HG02623 (cell line): ENCODE measurements around the gene TAPT1.
"Not testable (repeated sequence)": the region's sequence is repeated elsewhere in the genome, so short reads cannot be mapped to it uniquely, and the experiment has no call there.

ENCODE experiments used
- ATAC-seq: cut with Tn5 transposase; IDR thresholded peaks from one replicate; pipeline ENCODE4 v1.9.1; 2021; ENCODE audit warnings: moderate library complexity; ENCODE audit not compliant: unreplicated experiment

Gene TAPT1, protein sequence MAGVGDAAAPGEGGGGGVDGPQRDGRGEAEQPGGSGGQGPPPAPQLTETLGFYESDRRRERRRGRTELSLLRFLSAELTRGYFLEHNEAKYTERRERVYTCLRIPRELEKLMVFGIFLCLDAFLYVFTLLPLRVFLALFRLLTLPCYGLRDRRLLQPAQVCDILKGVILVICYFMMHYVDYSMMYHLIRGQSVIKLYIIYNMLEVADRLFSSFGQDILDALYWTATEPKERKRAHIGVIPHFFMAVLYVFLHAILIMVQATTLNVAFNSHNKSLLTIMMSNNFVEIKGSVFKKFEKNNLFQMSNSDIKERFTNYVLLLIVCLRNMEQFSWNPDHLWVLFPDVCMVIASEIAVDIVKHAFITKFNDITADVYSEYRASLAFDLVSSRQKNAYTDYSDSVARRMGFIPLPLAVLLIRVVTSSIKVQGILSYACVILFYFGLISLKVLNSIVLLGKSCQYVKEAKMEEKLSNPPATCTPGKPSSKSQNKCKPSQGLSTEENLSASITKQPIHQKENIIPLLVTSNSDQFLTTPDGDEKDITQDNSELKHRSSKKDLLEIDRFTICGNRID

DNA sequence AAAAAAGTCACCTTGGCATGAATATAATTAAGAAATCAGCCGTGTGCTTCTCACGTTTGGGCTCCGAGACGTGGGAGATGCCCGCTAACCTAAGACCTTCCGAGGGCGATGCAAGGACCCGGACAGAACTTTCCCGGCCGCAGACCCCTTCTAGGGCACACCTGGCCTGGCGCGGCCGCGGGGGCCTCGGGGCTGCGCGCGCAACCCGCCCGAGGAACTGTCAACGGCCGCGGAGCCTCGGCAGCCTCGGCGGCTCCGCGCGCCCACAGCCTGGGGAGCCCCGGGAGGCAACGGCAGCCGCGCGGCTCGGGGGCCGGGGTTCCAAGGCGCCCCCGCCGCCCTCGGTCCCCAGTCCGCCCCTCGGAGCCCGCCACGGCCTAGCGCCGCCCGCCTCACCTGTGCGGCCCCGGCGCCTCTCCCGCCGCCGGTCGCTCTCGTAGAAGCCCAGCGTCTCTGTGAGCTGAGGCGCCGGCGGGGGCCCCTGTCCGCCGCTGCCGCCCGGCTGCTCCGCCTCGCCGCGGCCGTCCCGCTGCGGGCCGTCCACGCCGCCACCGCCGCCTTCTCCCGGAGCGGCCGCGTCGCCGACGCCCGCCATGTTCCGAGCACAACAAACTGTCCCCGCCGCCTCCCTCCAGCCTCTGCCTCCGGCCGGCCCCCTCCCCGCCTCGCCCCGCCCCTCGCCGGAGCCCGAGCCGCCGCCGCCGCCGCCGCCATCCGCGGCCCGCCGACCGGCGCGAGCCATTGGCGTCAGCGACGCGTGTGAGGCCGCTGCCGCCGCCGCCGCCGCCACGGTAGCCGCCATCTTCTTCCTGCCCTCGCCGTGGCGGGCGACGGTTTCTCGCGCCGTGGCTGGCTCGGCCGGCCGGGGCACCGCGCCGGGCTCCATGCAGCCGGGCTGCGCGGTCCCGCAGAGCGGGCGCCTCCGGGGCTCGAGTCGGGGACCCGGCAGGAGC lies at the start of gene TAPT1:
Gene TAPT1, minus strand, starts transcription at position 609 of the 953 bp plus-strand sequence. Its CDS starts 14 bp downstream, at position 595.
- peak; percentile 64 for ATAC-seq

- ATAC-seq: no peak
These were observed 45.1 kb upstream of the TAPT1 start for GRCh38 chr4:16271411-16271810.

GRCh38 chr4:16270454-16271328 lies 44.4 kb upstream of the TAPT1 start:
- ATAC-seq: no peak

GRCh38 chr4:16269742-16270453 lies 43.6 kb upstream of the TAPT1 start:
- ATAC-seq: not testable (repeated sequence)

DNA sequence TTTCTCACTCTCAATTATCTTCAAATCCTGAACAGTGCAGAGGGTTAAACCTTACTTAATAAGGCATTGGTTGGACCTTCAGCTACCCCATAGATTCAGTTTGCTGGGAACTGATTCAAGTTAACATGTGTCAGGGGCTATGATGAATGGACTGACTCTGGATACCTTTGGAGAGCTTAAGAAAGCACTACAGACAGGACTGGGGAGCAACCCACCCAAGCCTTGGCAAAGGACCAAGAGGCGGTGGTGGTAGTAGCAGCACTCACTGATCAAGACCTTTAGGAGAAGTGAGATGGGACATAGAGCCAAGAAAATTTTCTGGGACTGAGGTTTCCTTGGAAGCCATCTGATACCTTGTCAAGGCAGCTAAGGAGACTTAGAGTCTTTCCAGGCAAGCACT lies 43.0 kb upstream of the TAPT1 start:
- no peak for ATAC-seq

DNA sequence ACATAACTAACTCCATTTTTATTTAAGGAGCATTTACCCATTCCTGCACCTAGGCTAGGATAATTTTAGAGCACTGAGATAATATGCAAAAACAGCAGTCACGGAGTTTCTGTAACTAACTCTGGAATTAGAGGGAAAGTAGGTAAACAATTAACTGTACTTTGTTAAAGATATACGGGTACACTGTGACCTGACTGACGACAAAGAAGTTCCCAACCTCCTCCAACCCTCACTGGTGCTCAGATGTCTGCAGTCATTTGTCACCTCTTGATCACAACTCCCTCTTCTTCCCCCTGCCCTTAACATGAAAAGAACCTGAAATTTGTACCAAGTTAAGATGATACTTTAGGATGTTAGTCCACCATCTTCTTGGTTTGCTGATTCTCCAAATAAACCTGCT lies 42.0 kb upstream of the TAPT1 start:
- no peak for ATAC-seq

- ATAC-seq: no peak
These were observed 41.4 kb upstream of the TAPT1 start for GRCh38 chr4:16267639-16268038.

DNA sequence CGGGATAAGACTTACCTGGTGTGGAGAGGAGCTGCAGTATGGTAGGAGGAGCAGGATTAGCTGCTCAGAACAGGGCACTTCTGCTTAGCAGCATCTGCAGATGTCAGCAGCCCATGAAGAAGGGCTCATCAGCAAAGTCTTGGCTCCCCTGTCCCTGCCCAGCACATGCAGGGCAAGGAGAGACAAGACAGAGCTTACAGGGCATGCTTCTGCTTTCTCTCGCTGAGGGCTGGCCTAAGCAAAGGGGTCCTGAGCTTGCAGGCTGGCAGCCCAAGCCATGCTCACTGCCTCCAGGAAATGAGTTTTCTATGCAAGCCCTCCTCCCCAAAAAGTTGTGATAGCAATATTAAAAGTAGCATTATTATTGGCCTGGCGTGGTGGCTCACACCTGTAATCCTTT lies 39.5 kb upstream of the TAPT1 start:
- ATAC-seq: no peak

DNA sequence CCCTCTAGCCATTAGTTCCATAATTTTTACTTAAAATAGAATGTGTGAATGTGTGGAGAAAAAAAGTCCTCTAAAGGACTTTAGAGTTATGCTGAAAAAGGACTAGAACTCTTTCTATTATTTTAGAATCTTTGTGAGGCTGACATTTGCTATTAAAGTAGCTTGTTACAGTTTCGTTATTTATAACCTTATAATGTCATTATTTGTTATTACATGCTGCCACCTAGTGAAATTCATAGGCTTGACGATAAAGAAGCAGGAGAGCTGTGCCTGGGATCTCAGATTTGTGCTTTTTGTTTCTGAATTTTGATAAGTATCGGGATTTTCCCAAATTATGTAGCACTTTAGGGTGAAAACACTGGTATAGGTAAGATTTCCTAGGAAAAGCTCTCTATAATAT lies 38.5 kb upstream of the TAPT1 start:
- no peak for ATAC-seq

DNA sequence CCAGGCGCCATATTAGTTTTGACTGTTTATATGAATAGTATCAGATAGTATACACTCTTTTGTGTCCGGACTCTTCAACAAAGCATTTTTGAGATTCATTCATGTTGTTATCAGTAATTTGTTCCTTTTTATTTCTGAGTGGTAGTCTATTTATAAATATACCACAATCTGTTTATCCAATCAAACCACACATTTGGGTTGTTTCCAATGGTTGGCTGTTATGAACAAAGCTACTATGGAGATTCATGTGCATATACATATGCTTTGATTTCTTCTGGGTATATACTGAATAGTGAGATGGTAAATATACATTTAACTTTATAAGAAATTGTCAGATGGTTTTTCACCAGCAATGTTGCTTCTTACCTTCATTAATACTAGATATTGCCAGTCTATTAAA lies 36.8 kb upstream of the TAPT1 start:
- ATAC-seq: no peak

DNA sequence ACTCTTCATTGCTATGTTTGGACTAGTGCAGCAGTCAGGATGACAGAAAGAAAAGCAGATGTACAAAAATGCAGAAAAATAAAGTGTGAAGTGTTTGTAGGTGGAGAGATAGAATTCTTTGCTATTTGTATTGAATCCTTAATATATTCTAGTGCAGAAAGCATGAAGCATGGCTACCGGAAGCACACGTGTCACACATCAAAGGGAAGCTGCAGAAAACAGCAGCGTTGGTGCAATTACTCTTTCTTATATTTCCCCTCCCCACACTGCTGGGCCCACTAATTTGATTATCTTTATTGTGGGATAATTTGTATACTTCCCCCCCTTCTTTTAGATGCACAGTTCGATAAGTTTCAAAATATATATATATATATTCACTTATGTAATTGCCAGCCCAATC lies 35.9 kb upstream of the TAPT1 start:
- no peak for ATAC-seq

GRCh38 chr4:16261313-16261878 lies 35.1 kb upstream of the TAPT1 start:
- ATAC-seq: no peak

GRCh38 chr4:16259889-16260246 lies 33.6 kb upstream of the TAPT1 start:
- no peak for ATAC-seq

DNA sequence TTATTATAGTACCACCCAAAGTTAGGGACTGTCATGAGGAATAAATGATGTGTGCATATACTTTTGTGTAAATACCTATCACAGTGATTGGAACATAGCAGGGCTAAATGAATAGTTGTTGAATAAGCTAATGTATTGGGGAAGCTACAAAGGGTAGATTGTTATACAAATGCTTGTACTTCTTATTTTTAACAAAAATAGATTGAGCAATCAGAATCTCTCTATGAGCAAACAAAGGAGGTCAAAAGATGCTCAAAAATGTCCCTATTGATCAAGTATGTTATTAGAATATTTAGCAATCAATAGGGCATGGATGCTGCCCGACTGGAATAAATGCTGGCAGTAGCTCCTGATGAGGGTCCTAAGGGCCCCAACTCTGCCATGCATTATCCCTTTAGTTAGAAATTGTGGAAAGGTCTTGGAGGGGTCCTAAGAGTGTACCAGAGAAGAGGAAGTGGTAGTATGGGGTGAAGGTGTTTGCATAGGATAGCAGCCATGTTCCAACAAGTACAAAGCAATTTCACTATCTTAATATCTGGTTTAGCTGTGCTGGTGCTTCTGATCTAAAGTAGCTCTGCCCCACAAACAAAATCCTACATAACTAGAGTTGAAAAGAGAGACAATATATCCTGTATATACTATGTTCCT lies 33.1 kb upstream of the TAPT1 start:
- no peak for ATAC-seq

DNA sequence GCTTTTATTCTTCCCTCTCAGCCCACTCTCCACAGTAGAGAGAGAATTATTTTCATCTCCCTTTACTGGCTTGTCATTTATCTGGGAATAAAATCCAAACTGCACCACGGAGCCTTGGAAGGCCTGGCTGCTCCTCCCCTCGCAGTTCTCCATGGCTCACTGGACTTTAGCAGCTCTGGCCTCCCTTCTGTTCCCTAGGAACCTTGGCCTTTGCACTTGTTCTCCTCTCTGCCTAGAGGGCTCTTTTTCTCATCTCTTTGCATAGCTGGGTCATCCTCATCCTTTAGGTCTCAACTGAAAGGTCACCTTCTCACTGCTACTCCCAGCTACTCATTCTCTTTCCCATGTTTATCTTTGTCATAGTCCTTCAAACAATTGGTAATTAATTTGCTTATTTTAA lies 31.3 kb upstream of the TAPT1 start:
- ATAC-seq: no peak

DNA sequence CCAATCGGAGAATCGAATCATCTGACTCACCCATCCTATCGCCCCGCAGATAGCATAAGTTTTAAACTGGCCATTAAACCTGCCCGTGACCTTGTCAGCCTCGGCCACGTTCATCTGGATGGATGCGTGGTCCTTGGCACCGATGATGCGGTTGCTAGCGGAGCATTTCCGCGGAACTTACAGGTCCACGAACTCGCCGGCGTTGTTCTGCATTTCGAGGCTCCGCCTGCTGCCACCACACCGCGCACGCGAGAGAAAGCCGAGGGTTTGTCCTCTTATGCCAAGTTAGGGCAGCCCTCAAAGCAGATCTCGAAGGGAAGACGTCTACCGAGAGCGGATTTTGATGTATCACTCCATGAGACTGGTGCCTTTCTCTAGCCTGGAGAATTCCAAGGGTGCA lies 30.1 kb upstream of the TAPT1 start:
- ATAC-seq: no peak

- ATAC-seq: no peak
These were observed 29.5 kb upstream of the TAPT1 start for GRCh38 chr4:16255730-16256129.

DNA sequence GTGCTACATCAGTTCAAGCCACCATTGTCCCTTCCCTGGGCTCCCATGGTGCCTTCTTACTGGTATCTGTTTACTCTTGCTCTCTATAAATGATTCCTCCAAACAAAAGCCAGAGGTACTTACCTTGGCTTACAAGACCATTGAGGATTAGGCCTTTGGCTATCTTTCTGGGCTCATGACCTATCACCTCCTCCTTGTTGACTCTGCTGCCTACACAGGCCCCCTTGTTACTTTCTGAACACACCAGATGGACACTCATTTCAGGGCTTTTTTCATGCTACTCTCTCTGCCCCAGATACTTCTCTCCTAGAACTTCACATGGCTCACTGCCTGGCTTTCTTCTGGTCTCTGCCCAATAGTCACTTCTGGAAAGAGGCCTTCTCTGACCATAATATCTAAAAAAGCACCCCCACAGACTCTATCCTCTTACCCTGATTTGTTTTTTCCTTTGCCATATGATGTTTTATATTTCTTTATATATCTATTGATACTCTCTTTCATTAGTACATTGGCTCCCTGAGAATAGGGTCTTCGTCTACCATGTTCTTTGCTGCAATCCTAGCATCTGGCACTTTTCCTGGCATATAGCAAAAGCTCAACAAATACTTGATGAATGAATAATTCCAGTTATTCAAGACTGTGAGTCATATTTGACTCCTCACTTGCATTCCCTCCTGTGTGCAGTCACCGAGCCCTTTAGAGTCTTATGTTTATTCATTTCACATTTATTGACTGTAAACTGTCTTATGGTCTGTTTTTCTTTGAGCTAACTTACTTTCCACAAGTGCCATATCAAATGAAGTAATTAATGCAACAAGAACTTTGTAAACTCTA lies 27.1 kb upstream of the TAPT1 start:
- ATAC-seq: no peak
